Choroid plexus epithelial cell (primary cell): ENCODE results near the gene FOXJ2.

Experiments
- DNase-seq: peaks from one replicate; pipeline ENCODE4 v3.0.0-alpha.2; 2010; ENCODE audit warnings: low read depth
- H3K4me3 ChIP-seq: 2 replicates; pipeline ENCODE4 v1.5.1; 2011; ENCODE audit warnings: low read depth, mild to moderate bottlenecking, control low read depth, low read length, moderate library complexity
- CTCF ChIP-seq: conservative IDR thresholded peaks from 2 replicates; pipeline ENCODE4 v1.5.1; 2011; ENCODE audit warnings: low read depth, mild to moderate bottlenecking, control low read depth, inconsistent platforms, low read length, moderate library complexity

FOXJ2 gene

GRCh38 chr12:8096281-8096915, 63.9 kb downstream of the FOXJ2 start:
- no peak for TF ChIP-seq CTCF
- DNase-seq: no peak
- no peak overlapping the region for H3K4me3 ChIP-seq

GRCh38 chr12:8099235-8099634, 66.7 kb downstream of the FOXJ2 start:
- DNase-seq: no peak
- no peak for TF ChIP-seq CTCF
- H3K4me3 ChIP-seq: no peak overlapping the region
